ENCODE results near the gene AHNAK. TPM values are rescaled to one million over a fixed set of nuclear protein-coding genes. Genes with fewer than 3 reads are reported as not detected.

AHNAK gene
- polyA plus RNA-seq, 1 experiment: 231 TPM

DNA sequence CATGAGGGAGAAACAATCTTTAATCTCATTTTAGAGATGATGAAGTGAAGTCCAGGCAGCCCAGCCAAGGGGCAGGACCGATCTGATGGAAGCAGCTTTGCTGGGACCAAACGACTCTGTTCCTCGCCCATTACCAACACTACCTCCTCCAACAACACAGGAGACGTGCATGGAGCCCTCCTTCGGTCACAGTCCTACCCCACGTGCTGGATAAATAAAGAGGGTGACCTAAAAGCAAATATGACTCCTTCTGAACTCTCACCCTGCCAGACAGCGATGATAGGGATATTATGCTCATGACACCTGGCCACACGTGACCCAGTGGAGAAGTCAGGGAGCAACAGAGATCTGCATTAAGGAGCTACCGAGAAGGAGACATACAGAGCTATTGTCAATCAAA is 101.8 kb downstream of the AHNAK start:
- TF ChIP-seq, protein P1, sequence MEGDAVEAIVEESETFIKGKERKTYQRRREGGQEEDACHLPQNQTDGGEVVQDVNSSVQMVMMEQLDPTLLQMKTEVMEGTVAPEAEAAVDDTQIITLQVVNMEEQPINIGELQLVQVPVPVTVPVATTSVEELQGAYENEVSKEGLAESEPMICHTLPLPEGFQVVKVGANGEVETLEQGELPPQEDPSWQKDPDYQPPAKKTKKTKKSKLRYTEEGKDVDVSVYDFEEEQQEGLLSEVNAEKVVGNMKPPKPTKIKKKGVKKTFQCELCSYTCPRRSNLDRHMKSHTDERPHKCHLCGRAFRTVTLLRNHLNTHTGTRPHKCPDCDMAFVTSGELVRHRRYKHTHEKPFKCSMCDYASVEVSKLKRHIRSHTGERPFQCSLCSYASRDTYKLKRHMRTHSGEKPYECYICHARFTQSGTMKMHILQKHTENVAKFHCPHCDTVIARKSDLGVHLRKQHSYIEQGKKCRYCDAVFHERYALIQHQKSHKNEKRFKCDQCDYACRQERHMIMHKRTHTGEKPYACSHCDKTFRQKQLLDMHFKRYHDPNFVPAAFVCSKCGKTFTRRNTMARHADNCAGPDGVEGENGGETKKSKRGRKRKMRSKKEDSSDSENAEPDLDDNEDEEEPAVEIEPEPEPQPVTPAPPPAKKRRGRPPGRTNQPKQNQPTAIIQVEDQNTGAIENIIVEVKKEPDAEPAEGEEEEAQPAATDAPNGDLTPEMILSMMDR (IDR thresholded peaks at IDR 0.05; ENCODE audit: low read depth, low read length): no peak
- ChIA-PET POLR2A (interaction anchor here (0.5 to 1.9 kb wide), 11 partner anchors 9 to 397 kb away, joined by 3 to 9 read pairs (median 3); partner anchors contain the start of genes AHNAK, EEF1G and SCGB1A1), CTCF (interaction anchor here (0.6 to 3.2 kb wide), 9 partner anchors 10 to 692 kb away, joined by 3 to 24 read pairs (median 4); partner anchors contain the start of gene MYRF)
- H3K27ac ChIP-seq (ENCODE audit: low read depth, low read length): peak overlapping the region; percentile 87
- H3K27me3 ChIP-seq (ENCODE audit: control insufficient read depth, insufficient read depth, low read length): no peaks in the 10 kb centered on the region
- no peaks in the 10 kb centered on the region for H3K9me3 ChIP-seq (ENCODE audit: control insufficient read depth, insufficient read depth, low read length)
- DNase-seq (ENCODE audit: low read depth, low spot score): no peak
- H3K4me3 ChIP-seq (ENCODE audit: low read depth, low read length): peak overlapping the region; percentile 53

DNA sequence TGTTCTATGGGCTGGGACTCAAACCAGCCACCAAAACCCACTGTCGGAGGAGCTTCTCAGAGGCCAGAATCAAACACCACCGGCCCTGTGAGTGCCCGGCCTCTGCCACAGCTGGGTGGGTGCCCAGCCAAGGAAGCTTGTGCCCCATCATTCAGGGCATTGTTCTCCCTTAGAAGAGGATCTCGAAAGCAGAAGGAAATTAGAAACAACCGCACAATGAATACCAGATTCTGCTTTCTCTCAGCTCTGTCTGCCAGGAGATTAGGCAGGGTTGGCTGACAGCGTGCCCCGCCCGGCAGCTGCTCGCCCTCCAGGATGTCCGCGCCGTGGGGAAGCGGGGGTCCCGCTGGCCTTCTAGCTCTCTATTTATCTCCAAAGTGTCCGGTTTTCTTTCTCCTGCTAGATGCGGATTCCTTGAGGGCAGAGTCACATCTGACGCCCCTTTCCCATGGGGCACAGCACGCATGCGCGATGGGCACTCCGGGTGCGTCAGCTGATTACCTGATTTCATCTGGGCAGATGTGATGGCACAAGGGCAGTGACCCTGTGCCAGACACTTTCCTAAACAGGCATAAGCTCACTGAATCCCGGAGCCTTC is 102.3 kb downstream of the AHNAK start:
- ChIA-PET CTCF (interaction anchor here (0.6 to 3.2 kb wide), 8 partner anchors 10 to 1238 kb away, joined by 3 to 24 read pairs (median 6); partner anchors contain the start of gene MYRF), POLR2A (interaction anchor here (0.6 to 1.9 kb wide), 10 partner anchors 13 to 397 kb away, joined by 3 to 9 read pairs (median 3); partner anchors contain the start of genes AHNAK, EEF1G and SCGB1A1)
- DNase-seq (ENCODE audit: low read depth, low spot score): peak; percentile 38
- peak overlapping the region; percentile 53 for H3K4me3 ChIP-seq (ENCODE audit: low read depth, low read length)
- no peaks in the 10 kb centered on the region for H3K27me3 ChIP-seq (ENCODE audit: control insufficient read depth, insufficient read depth, low read length)
- TF ChIP-seq, protein P1 (IDR thresholded peaks at IDR 0.05; ENCODE audit: low read depth, low read length): no peak
- peak overlapping the region; percentile 87 for H3K27ac ChIP-seq (ENCODE audit: low read depth, low read length)
- no peaks in the 10 kb centered on the region for H3K9me3 ChIP-seq (ENCODE audit: control insufficient read depth, insufficient read depth, low read length)

DNA sequence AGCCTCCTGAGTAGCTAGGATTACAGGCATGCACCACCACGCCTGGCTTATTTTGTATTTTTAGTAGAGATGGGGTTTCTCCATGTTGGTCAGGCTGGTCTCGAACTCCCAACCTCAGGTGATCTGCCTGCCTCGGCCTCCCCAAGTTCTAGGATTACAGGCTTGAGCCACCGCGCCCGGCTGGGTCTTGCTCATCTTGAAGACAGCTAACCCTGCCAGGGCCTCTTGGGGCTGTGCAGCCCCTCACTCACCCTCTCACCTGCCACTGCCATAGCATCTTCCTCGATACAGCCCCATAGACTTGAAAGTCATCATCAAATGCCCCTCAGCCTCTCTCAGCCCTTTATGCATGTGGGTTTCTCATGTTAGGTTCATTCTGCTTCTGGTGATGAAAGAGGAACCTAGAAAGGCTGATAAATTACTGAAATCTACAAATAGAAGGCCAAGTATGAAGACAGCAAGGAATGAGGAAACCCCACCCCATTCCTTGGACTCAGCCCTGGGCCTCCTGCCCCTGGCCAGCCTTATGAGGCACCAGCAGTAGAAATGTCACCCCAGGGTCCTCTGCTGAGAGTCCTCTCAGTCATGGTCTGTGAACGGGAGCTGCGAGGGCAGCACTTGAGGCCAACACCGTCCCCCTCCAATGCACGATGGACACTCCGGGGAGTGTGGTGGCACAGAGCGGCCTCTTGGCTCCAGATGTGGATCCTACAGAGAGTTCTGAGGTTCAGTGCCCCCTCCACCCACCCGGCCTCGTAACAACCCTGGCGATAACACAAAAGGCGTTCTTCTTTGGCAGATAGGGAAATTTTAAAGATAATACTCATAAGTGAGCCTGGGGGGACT is 103.0 kb downstream of the AHNAK start:
- Histone ChIP-seq H3K27me3 (ENCODE audit: control insufficient read depth, insufficient read depth, low read length) (no peaks in the 10 kb centered on the region), H3K9me3 (ENCODE audit: control insufficient read depth, insufficient read depth, low read length) (no peaks in the 10 kb centered on the region), H3K4me3 (ENCODE audit: low read depth, low read length) (peak overlapping the region; percentile 53), H3K27ac (ENCODE audit: low read depth, low read length) (peak overlapping the region; percentile 87)
- DNase-seq (ENCODE audit: low read depth, low spot score): no peak
- ChIA-PET POLR2A (interaction anchor here (0.8 to 1.9 kb wide), 3 partner anchors 15 to 361 kb away, joined by 3 to 9 read pairs (median 5); no protein-coding TSS in a partner anchor), CTCF (interaction anchor here (1.7 to 3.2 kb wide), 3 partner anchors 9 to 99 kb away, joined by 6 to 24 read pairs (median 21); no protein-coding TSS in a partner anchor)
- TF ChIP-seq, protein P1 (IDR thresholded peaks at IDR 0.05; ENCODE audit: low read depth, low read length): no peak

DNA sequence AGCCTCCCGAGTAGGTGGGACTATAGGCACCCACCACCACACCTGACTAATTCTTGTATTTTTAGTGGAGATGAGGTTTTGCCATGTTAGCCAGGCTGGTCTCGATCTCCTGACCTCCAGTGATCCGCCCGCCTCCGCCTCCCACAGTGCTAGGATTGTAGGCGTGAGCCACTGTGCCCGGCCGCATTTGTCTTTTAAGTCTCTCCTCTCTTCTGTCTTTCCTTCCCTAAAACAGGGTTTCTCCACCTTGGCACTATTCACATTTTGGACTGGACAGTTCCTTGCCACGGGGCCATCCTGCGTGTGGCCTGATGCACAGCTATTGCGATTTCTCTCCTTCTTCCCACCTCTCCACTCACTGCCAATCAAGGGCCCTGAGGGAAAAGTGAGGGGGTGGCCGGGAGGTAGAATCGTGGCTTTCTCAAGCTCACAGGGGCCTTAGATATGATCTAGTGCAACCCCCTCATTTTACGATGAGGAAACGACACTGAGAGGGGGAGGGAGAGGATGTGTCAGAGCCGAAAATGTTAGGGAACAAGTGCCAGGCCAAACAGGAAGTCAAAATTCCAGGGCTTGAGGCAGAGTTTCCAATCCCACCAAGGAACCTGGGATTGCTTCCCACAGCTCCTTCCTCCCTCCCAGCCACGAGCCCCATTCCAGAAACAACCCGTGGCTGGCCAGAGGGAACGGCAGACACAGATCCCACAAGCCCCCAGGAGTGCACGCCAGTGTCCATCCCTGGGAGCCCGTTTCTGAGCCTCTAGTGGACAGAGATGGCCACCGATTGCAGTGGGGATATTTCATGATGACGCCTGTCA is 106.6 kb downstream of the AHNAK start:
- CTCF ChIA-PET: interaction anchor here (0.6 to 1.4 kb wide), 4 partner anchors 10 to 121 kb away, joined by 3 to 4 read pairs (median 3); no protein-coding TSS in a partner anchor
- POLR2A ChIA-PET: interaction anchor here (0.6 kb wide), 1 partner anchor 57 kb away, joined by 6 read pairs; no protein-coding TSS in a partner anchor
- no peak for DNase-seq (ENCODE audit: low read depth, low spot score)
- Histone ChIP-seq H3K27me3 (ENCODE audit: control insufficient read depth, insufficient read depth, low read length) (no peaks in the 10 kb centered on the region), H3K4me3 (ENCODE audit: low read depth, low read length) (no peak overlapping the region), H3K9me3 (ENCODE audit: control insufficient read depth, insufficient read depth, low read length) (no peaks in the 10 kb centered on the region), H3K27ac (ENCODE audit: low read depth, low read length) (peak overlapping the region; percentile 61)
- TF ChIP-seq, protein P1 (IDR thresholded peaks at IDR 0.05; ENCODE audit: low read depth, low read length): peak; percentile 24
